H1 (cell line): ENCODE measurements around the gene ARHGDIB. TPM values are rescaled to one million over a fixed set of nuclear protein-coding genes. Genes with fewer than 3 reads are reported as not detected.

Experiments used
- CTCF ChIA-PET: fragments of 300-600 bp; sonication (Branson Sonifier 250); formaldehyde crosslinking; loops from one replicate; lab custom pipeline; 2021; ENCODE audit not compliant: partially characterized antibody; lab: Charles Lee
- POLR2A ChIA-PET: fragments of 300-600 bp; sonication (Branson Sonifier 250); formaldehyde crosslinking; loops from one replicate; lab custom pipeline; 2021; ENCODE audit warnings: inconsistent platforms; ENCODE audit not compliant: partially characterized antibody; lab: Charles Lee
- DNase-seq, 2 experiments: peaks; one replicate each; pipeline versions ENCODE4 v3.0.0 to v3.0.0-alpha.2; 2010 to 2022; ENCODE audit warnings: low spot score in 2 of 2, low read depth in 1 of 2, mixed read lengths in 1 of 2
- FAIRE-seq: peaks from 2 replicates; lab custom pipeline; 2011; peaks lifted over from hg19 to GRCh38; lab: Jason Lieb, UNC
- H2AFZ ChIP-seq: 2 replicates; pipeline ENCODE4 v1.8.1; 2012; ENCODE audit warnings: low read length, inconsistent platforms
- H2AK5ac ChIP-seq: 2 replicates; pipeline ENCODE4 v1.6.1; 2013; ENCODE audit warnings: low read depth, low read length
- H2BK120ac ChIP-seq: replicated peaks from 2 replicates; pipeline ENCODE3; 2013; ENCODE audit warnings: low read depth, low read length, inconsistent platforms
- H2BK12ac ChIP-seq: 2 replicates; pipeline ENCODE4 v1.6.1; 2013; ENCODE audit warnings: low read depth, low read length
- H2BK15ac ChIP-seq: 2 replicates; pipeline ENCODE4 v1.6.1; 2013; ENCODE audit warnings: low read length
- H2BK20ac ChIP-seq: 2 replicates; pipeline ENCODE4 v1.6.1; 2013; ENCODE audit warnings: low read length
- H2BK5ac ChIP-seq: 2 replicates; pipeline ENCODE4 v1.6.1; 2013; ENCODE audit warnings: low read depth, low read length
- H3K14ac ChIP-seq: 2 replicates; pipeline ENCODE4 v1.6.1; 2013; ENCODE audit warnings: inconsistent platforms; ENCODE audit not compliant: insufficient read length
- H3K18ac ChIP-seq: 2 replicates; pipeline ENCODE4 v1.6.1; 2013; ENCODE audit warnings: low read length; ENCODE audit errors: extremely low read depth
- H3K23ac ChIP-seq: 2 replicates; pipeline ENCODE4 v1.6.1; 2013; ENCODE audit warnings: inconsistent platforms; ENCODE audit not compliant: insufficient read length
- H3K23me2 ChIP-seq: 2 replicates; pipeline ENCODE4 v1.6.1; 2013; ENCODE audit warnings: low read depth, low read length
- H3K27ac ChIP-seq: 2 replicates; pipeline ENCODE4 v1.6.1; 2011; ENCODE audit warnings: low read depth, low read length, inconsistent platforms
- H3K27me3 ChIP-seq, 4 experiments: replicated peaks in 1 of 4; 1 replicate in 1 of 4; 2 replicates in 3 of 4; pipeline versions ENCODE4 v1.6.1 to v1.8.1; 2011 to 2013; ENCODE audit warnings: low read length in 3 of 4, mild to moderate bottlenecking in 3 of 4, inconsistent platforms in 2 of 4, mixed read lengths in 2 of 4, moderate library complexity in 1 of 4; ENCODE audit not compliant: control insufficient read depth in 3 of 4, insufficient read depth in 3 of 4; ENCODE audit errors: extremely low read depth in 1 of 4
- H3K36me3 ChIP-seq, 4 experiments: 2 replicates each; pipeline versions ENCODE4 v1.6.1 to v1.8.1; 2011 to 2013; ENCODE audit warnings: mild to moderate bottlenecking in 4 of 4, low read length in 3 of 4, moderate library complexity in 2 of 4, control low read depth in 1 of 4, inconsistent platforms in 1 of 4; ENCODE audit not compliant: insufficient read depth in 4 of 4, control insufficient read depth in 2 of 4
- H3K4ac ChIP-seq: replicated peaks from 2 replicates; pipeline ENCODE3; 2013; ENCODE audit warnings: low read length, low read depth, mixed read lengths, inconsistent platforms; ENCODE audit not compliant: insufficient read length
- H3K4me1 ChIP-seq, 4 experiments: replicated peaks in 1 of 4; 1 replicate in 1 of 4; 2 replicates in 3 of 4; pipeline versions ENCODE4 v1.6.1 to v1.8.1; 2011 to 2013; ENCODE audit warnings: low read length in 3 of 4, inconsistent platforms in 2 of 4, mixed read lengths in 1 of 4; ENCODE audit not compliant: insufficient read depth in 4 of 4, control insufficient read depth in 3 of 4
- H3K4me2 ChIP-seq, 2 experiments: 2 replicates each; pipeline versions ENCODE4 v1.6.1 to v1.8.1; 2011 to 2013; ENCODE audit warnings: low read depth in 2 of 2, low read length in 2 of 2, control low read depth in 1 of 2, inconsistent platforms in 1 of 2, mild to moderate bottlenecking in 1 of 2; ENCODE audit not compliant: insufficient read depth in 1 of 2
- H3K4me3 ChIP-seq, 4 experiments: fragments of 200-600, 300-600 bp in 1 of 4; sonication (generic), shearing (Covaris generic), sonication (Bioruptor Twin) in 1 of 4; 2 replicates each; pipeline versions ENCODE4 v1.5.1 to v1.8.1; 2011 to 2016; ENCODE audit warnings: low read length in 4 of 4, low read depth in 3 of 4, control low read depth in 2 of 4, inconsistent platforms in 2 of 4, mild to moderate bottlenecking in 2 of 4, mixed read lengths in 1 of 4, moderate library complexity in 1 of 4; ENCODE audit not compliant: insufficient read depth in 2 of 4; ENCODE audit errors: extremely low read depth in 1 of 4
- H3K56ac ChIP-seq: replicated peaks from 2 replicates; pipeline ENCODE3; 2013; ENCODE audit warnings: low read depth, mild to moderate bottlenecking, mixed read lengths, low read length, inconsistent platforms; ENCODE audit not compliant: insufficient read length
- H3K79me1 ChIP-seq: 2 replicates; pipeline ENCODE4 v1.6.1; 2013; ENCODE audit warnings: low read depth, low read length, control low read depth
- H3K79me2 ChIP-seq, 2 experiments: 2 replicates each; pipeline versions ENCODE4 v1.6.1 to v1.8.1; 2012 to 2013; ENCODE audit warnings: low read length in 2 of 2, mild to moderate bottlenecking in 2 of 2, inconsistent platforms in 1 of 2; ENCODE audit not compliant: insufficient read depth in 2 of 2, control insufficient read depth in 1 of 2
- H3K9ac ChIP-seq, 4 experiments: replicated peaks in 1 of 4; 1 replicate in 1 of 4; 2 replicates in 3 of 4; pipeline versions ENCODE4 v1.6.1 to v1.8.1; 2011 to 2013; ENCODE audit warnings: low read depth in 3 of 4, low read length in 3 of 4, control low read depth in 2 of 4, mild to moderate bottlenecking in 2 of 4, moderate library complexity in 2 of 4, inconsistent platforms in 1 of 4; ENCODE audit errors: extremely low read depth in 1 of 4
- H3K9me3 ChIP-seq, 2 experiments: 2 replicates each; pipeline versions ENCODE4 v1.6.1 to v1.8.1; 2012 to 2013; ENCODE audit warnings: mild to moderate bottlenecking in 2 of 2, moderate library complexity in 2 of 2, control low read depth in 1 of 2, inconsistent platforms in 1 of 2, low read depth in 1 of 2, low read length in 1 of 2, mixed read lengths in 1 of 2; ENCODE audit not compliant: insufficient read depth in 2 of 2
- H4K20me1 ChIP-seq, 2 experiments: replicated peaks in 1 of 2; 2 replicates each; pipeline versions ENCODE3 to v1.8.1; 2011 to 2013; ENCODE audit warnings: inconsistent platforms in 2 of 2, low read length in 2 of 2, mild to moderate bottlenecking in 1 of 2; ENCODE audit not compliant: insufficient read depth in 2 of 2, control insufficient read depth in 1 of 2
- H4K5ac ChIP-seq: 2 replicates; pipeline ENCODE4 v1.6.1; 2013; ENCODE audit warnings: low read length, low read depth, mixed read lengths, inconsistent platforms; ENCODE audit not compliant: insufficient read length
- H4K8ac ChIP-seq: 2 replicates; pipeline ENCODE4 v1.8.0; 2013; ENCODE audit warnings: mild to moderate bottlenecking, moderate library complexity, low read length, inconsistent platforms; ENCODE audit not compliant: insufficient read depth; ENCODE audit errors: extremely low read depth
- H4K91ac ChIP-seq: replicated peaks from 2 replicates; pipeline ENCODE3; 2013; ENCODE audit warnings: low read length, mixed read lengths, inconsistent platforms; ENCODE audit not compliant: insufficient read length
- CTCF ChIP-seq, 3 experiments: IDR thresholded peaks; 1 replicate in 2 of 3; 2 replicates in 1 of 3; pipeline versions ENCODE4 v1.5.1 to v1.6.1; 2011; ENCODE audit warnings: low read length in 3 of 3, mild to moderate bottlenecking in 3 of 3, inconsistent platforms in 2 of 3, low read depth in 1 of 3, moderate library complexity in 1 of 3; ENCODE audit not compliant: insufficient read depth in 1 of 3; ENCODE audit errors: control extremely low read depth in 1 of 3
- RAD21 ChIP-seq, 2 experiments: IDR thresholded peaks in 1 of 2; conservative IDR thresholded peaks in 1 of 2; 2 replicates each; pipeline ENCODE4 v1.6.1; 2011; ENCODE audit warnings: low read depth in 2 of 2, low read length in 2 of 2, improper control_type of control experiment in 1 of 2, inconsistent platforms in 1 of 2, mild to moderate bottlenecking in 1 of 2, moderate library complexity in 1 of 2
- SAP30 ChIP-seq: fragments of 300-600 bp; sonication (generic); IDR thresholded peaks from 2 replicates; pipeline ENCODE4 v1.7.1; 2012; ENCODE audit warnings: low read length, moderate library complexity, mild to moderate bottlenecking, inconsistent platforms; ENCODE audit not compliant: insufficient read depth, insufficient replicate concordance
- YY1 ChIP-seq: IDR thresholded peaks from 2 replicates; pipeline ENCODE4 v1.6.1; 2011; ENCODE audit warnings: low read depth, mild to moderate bottlenecking, low read length
- WGBS, 2 experiments: shearing (Covaris generic) in 1 of 2; methylation state at CpG; one replicate each; pipeline versions ENCODE4 v1.1.6 to v1.1.7; 2013 to 2015; ENCODE audit warnings: low lambda C conversion rate in 2 of 2, mixed read lengths in 2 of 2, inconsistent platforms in 1 of 2, low coverage in 1 of 2, missing lambda C conversion rate in 1 of 2; ENCODE audit not compliant: insufficient replicate concordance in 2 of 2, insufficient coverage in 1 of 2, insufficient read length in 1 of 2; ENCODE audit errors: extremely low coverage in 1 of 2, missing lambda C conversion rate in 1 of 2; 5-methylcytosine and 5-hydroxymethylcytosine counted together
- polyA plus RNA-seq, 7 experiments: library from polyadenylated mRNA; depleted of rRNA in 3 of 7; stranded (reverse) in 5 of 7; unstranded in 2 of 7; fragments of >200 nt in 5 of 7; fragments of 200-250 nt in 2 of 7; gene quantifications; 1 replicate in 5 of 7; 2 replicates in 1 of 7; 4 replicates in 1 of 7; pipeline versions ENCODE4 v1.2.1 to v1.2.3, GENCODE V29; 2011 to 2013; ENCODE audit warnings: missing spikeins in 2 of 7, mixed read lengths in 2 of 7
- total RNA-seq: library from RNA; stranded (reverse); fragmentation: NEBNext Ultra II Directional; extraction: Animal tissue kit (Norgen Biotek cat#: 25700); gene quantifications from 2 replicates; pipeline ENCODE4 v1.2.1, GENCODE V29; 2021

Gene ARHGDIB
- total and polyA plus RNA-seq, 2 of the 8 experiments (the other 6 are each of a cell fraction or from before 2014, with no cell fraction given) = 0.82 to 1.3 TPM

DNA sequence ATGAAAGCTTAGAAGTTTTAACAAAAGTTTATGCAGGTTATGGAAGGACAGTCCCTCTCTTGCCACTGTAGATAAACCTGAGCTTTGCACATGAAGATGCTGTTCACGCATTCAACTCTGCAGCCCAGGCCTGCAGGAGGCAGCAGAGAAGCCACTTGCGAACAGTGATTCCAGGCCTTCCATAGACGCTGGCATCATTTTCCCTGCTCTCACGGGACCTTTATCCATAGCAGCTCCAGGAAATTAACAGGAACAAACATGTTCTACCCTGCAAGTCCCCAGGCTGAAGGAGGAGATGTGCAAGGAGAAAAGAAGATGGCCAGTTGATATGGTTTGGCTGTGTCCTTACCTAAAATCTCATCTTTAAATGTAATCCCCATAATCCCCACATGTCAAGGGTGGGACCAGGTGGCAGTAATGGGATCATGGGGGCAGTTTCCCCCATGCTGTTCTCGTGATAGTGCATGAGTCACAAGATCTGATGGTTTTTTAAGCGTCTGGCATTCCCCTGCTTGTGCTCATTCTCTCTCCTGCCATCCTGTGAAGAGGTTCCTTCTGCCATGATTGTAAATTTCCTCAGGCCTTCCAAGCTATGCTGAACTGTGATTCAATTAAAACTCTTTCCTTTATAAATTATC, 25.1 kb downstream of the ARHGDIB start:
- Histone ChIP-seq H3K4me2 (no peak overlapping the region), H3K27ac (no peak overlapping the region), H4K8ac (no peak overlapping the region), H4K5ac (no peak overlapping the region), H3K27me3 (no peaks in the 10 kb centered on the region), H2BK20ac (no peak overlapping the region), H2BK12ac (no peak overlapping the region), H2AFZ (peak overlapping the region; percentile 19; the same call in 1 of the 2 replicates), H4K20me1 (no peaks in the 10 kb centered on the region), H3K36me3 (no peaks in the 10 kb centered on the region), H3K56ac (no peak overlapping the region), H2AK5ac (no peak overlapping the region), H3K18ac (no peak overlapping the region), H3K9ac (no peak overlapping the region), H2BK15ac (no peak overlapping the region), H3K14ac (no peak overlapping the region), H3K4ac (no peak overlapping the region), H4K91ac (no peak overlapping the region), H3K23ac (no peak overlapping the region), H3K23me2 (no peaks in the 10 kb centered on the region), H3K79me1 (no peaks in the 10 kb centered on the region), H3K4me3 (no peak overlapping the region), H2BK120ac (no peak overlapping the region), H3K4me1 (no peaks in the 10 kb centered on the region), H2BK5ac (no peak overlapping the region), H3K79me2 (no peaks in the 10 kb centered on the region), H3K9me3 (no peaks in the 10 kb centered on the region)
- WGBS, 2 experiments = 77% methylated on average over 6 of the region's 6 CpGs; no CpG with 5 or more reads in 1 of the 2 experiments
- DNase-seq = peak in 1 of 2 experiments; percentile 51
- TF ChIP-seq YY1 (0 out of 2 replicates have a peak, but pooled peaks have one; percentile 4), CTCF (IDR thresholded peaks at IDR 0.05; ENCODE audit: control extremely low read depth in 1 of 3, insufficient read depth in 1 of 3, low read depth in 1 of 3, low read length in 3 of 3) (peak; percentile 61 to 87 (median 84)), RAD21 (IDR thresholded peaks at IDR 0.05 in 1 of 2, conservative IDR thresholded peaks at IDR 0.05 in 1 of 2; ENCODE audit: low read depth in 2 of 2, low read length in 2 of 2) (peak; percentile 60), SAP30 (no peak)
- POLR2A ChIA-PET = interaction anchor here (1.3 kb wide), 1 partner anchor 43 kb away, joined by 3 read pairs; no protein-coding TSS in a partner anchor
- CTCF ChIA-PET = interaction anchor here (0.6 to 3.5 kb wide), 42 partner anchors 9 to 225 kb away, joined by 3 to 23 read pairs (median 5); partner anchors contain the start of genes ARHGDIB, ART4 and PDE6H
- peak; percentile 84 for FAIRE-seq
